HG03066 (cell line): ENCODE measurements around the gene CYTL1.
"Not testable (repeated sequence)": the region's sequence is repeated elsewhere in the genome, so short reads cannot be mapped to it uniquely, and the experiment has no call there.

ENCODE experiments used
- ATAC-seq: cut with Tn5 transposase; IDR thresholded peaks from one replicate; pipeline ENCODE4 v1.9.1; 2021; ENCODE audit warnings: low read depth; ENCODE audit not compliant: unreplicated experiment

The CYTL1 gene, protein sequence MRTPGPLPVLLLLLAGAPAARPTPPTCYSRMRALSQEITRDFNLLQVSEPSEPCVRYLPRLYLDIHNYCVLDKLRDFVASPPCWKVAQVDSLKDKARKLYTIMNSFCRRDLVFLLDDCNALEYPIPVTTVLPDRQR

GRCh38 chr4:5019274-5019673, at the start of gene CYTL1:
Gene CYTL1 (minus strand): TSS chr4:5019458. CDS start chr4:5019445, 13 bp downstream.
- no peak for ATAC-seq

GRCh38 chr4:5067908-5068307, 48.6 kb upstream of the CYTL1 start:
- no peak for ATAC-seq

GRCh38 chr4:5066968-5067367, 47.7 kb upstream of the CYTL1 start:
- ATAC-seq, result not testable (repeated sequence)

DNA sequence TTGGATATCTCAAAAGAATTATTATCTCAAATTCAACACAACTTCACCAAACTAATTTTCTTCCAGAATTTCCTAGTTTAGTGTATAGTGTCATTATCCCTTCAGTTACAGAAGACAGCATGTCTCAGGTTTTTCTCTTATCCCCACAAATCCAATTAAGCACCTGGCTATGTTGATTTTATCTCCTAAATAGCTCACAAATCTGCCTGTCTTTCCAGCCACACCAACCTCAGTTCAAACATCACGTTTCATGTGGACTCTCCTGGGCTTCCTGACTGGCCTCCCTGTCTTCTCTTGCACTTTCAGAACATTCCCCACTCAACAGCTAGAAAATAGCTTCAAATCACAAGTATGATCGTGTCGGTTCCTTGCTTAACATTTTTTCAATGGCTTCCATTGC, 46.8 kb upstream of the CYTL1 start:
- ATAC-seq, result no peak

DNA sequence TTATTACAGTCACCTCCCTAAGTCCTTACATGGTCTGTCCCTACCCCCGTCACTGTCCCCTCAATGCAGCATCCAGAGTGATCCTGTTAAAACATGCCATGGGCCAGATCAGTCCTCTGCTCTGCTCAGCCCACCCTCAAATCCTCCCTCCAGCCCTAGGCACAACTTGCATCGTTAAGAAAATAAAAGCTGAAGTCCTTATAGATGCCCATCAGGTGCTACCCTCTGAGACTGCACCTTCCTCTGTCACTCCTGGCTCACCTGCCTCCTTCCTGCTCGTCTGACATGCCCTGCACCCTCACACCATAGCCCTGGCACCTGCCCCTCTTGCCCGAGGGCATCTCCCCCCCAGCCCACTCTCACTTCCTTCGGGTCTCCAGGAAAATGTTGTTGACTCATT, 36.2 kb upstream of the CYTL1 start:
- ATAC-seq, result no peak

DNA sequence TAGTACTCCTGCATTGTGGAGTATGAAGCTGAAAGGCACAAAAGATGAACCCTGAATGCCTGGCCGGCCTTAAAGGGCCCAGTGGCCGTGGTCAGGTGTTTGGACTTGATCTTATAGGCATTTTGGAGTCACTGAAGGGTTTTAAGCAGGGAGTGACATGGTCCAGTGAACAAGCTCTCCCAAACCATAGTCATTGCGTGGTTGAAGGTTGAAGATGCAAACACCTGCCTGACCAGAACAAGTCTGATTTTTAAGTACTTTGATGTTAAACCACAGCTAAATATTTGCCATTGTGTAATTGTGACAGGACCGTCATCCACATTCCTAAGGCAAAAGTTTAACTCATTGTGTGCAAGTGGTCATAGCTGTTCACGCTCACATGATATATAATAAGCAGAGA, 35.3 kb upstream of the CYTL1 start:
- ATAC-seq, result no peak

GRCh38 chr4:5052726-5053425, 33.6 kb upstream of the CYTL1 start:
- no peak for ATAC-seq

DNA sequence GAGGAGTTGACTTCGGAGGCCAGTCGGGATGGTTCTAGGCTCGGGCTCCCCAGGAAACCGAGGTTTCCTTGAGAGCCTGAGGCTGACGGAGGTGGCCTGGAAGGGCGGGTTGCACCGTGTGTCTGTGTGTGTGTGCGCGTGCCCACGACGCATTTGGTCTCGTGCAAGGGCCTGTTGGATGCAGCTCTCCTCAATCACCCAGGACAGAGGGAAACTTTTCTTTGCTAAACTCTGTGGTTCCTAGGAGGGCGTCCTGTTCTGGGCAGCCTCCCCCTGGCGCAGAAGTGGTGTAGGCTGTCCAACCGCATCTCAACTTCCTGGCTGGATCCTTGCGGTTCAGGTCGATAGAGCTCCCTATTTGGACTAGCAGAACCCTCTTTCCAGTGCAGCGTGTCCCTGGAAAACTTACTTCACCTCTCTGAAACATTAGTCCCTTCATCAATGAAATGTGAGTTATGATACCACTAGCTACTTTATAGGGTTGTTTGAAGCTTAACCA, 33.0 kb upstream of the CYTL1 start:
- no peak for ATAC-seq

DNA sequence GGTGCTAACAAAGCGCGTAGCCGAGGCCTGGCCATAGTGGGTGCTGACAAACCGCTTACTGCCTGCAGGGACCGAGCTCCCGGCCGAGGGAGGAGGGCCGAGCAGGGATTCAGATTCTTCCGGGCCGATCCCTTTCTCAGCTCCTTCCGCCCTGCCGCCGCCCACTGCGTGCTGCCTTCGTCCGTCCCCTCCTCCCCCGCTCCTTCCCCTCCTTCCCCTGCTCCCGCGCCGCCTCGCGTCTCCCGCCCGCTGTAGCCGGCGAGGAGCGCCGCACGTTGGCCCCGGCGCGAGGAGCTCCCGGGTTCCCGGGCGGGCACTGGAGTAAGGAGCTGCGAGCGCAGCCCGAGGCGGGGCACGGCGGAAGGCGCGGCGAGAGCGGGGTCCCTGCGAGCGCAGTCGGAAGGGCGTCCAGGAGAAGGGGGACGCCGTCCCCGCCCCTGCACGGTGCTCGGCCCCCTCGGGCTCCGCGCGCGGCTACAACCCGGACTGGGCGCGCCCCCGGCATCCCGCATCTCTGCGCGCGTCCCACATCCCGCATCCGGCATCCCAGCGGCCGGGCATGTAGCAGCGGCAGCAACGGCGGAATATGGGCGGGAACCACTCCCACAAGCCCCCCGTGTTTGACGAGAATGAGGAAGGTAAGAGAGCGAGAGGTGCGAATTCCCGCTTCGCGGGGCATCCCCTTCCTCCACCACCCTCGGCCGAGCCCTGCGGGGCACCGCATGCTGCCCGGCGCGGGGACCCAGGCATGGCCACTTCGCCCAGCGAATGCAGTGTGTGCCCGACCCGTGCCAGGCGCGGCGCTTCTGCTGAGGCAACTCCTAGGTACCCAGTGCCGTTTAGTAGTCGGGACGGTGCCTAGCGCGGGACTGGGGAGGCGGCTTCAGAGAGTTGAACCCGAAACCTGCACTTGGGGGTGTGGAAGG, 32.3 kb upstream of the CYTL1 start, which contains the start of gene STK32B:
Gene STK32B (plus strand): TSS at position 203 of the 926 bp plus-strand sequence.
- ATAC-seq, result no peak

DNA sequence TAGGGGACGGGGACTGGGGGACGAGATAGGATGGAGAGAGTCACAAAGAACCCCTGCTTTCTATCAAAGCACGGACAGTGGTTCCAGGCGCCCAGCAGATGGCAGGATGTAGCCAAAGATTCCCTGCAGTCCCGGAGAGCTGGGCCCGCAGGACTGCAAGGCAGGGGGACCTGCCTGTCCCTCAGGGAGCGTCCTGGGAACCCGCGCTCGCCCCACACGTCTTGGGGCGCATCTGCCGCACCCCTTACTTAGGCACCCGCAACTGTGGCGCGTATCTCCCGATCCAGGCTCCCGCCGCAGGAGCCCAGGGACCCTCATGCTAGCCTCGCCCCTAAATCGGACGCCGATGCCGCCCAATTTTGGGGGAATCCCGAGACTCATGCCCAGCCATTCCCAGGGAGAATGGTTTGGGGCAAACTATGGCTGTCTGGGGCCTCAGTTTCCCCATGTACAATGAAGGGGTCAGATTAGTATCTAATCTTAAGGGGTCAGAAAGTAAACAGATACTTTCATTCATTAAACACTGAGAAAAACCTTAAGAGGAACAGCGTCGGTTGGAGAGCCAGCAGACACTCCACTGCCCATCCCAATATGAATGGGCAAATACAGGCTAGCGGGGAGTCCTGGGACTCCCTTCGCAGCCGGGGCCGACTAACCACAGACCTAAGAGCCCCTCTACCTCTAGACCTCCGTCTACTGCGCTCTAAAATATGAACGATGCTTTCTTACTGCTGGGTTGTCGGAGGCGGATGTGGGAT, 31.4 kb upstream of the CYTL1 start:
- no peak for ATAC-seq

DNA sequence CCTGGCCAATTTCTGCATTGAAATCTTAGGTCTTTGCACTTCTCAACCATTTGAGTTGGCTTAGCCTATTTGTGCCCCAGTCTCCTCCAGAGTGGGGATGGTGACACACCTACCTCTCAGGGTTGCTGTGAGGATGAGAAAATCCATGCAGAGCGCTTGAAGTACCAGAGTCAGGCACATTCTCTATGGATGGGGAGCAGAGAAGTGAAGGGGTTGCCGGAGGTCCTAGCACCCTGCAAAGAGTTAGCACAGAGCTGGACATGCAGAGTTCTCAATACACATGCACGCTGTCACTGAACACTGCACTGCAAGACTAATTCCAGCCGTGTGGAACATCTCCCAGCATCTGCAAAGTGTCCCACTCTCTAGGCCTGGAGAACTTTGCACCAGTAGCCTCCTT, 29.5 kb upstream of the CYTL1 start:
- no peak for ATAC-seq

DNA sequence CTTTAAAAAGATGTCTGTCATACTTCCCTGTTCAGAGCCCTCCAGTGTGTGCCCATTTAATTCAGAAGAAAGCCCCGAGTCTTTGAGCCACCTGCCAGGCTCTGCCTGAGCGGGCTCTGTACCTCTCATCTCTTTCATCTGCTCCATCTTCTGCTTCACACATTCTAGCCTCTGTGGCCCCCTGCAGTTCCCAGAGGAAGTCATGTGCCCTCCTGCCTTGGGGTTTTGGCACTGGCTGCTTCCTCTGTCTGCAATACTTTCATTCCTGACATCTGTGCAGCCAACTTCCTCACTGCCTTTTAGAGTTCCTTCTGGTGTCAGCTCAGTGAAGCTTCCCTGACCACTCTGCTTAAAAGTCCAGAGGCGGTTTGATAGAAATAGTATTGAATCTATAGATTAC, 25.8 kb upstream of the CYTL1 start:
- ATAC-seq, result no peak

DNA sequence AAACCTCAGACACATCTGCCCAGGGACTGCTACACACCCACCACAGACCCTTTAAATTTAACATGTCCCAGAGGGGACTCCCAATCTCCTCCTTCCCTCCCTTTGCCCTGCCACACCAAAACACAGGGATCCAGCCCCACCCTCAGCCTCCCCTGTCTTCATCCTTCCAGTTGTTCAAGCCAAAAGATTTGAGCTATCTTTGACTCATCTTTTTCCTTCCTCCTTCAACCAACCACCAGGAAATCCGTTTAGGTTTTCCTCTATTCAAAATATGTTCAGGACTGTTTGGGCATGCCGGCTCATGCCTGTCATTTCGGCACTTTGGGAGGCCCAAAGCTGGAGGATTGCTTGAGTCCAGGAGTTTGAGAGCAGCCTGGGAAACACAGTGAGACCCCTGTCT, 25.1 kb upstream of the CYTL1 start:
- no peak for ATAC-seq

DNA sequence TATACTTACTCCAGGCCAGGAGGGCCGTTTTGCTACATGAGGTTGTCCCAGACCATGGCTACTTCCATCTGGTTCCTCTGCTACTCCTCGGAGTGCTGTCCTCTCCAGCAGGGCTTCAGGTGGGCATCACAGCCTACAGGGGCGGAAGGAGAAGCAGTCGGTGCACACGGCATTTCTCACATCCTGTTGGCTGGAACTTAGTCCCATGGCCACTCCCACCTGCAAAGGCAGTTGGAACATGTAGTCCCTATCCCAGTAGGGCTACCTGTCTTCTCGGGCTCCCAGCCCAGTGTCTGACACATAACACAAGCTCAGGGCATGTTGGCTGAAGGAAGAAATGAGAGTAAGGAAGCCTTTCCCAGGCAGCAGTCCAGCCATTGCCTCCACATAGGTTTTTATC, 24.3 kb upstream of the CYTL1 start:
- ATAC-seq, result no peak

GRCh38 chr4:5041699-5042098, 22.4 kb upstream of the CYTL1 start:
- no peak for ATAC-seq

DNA sequence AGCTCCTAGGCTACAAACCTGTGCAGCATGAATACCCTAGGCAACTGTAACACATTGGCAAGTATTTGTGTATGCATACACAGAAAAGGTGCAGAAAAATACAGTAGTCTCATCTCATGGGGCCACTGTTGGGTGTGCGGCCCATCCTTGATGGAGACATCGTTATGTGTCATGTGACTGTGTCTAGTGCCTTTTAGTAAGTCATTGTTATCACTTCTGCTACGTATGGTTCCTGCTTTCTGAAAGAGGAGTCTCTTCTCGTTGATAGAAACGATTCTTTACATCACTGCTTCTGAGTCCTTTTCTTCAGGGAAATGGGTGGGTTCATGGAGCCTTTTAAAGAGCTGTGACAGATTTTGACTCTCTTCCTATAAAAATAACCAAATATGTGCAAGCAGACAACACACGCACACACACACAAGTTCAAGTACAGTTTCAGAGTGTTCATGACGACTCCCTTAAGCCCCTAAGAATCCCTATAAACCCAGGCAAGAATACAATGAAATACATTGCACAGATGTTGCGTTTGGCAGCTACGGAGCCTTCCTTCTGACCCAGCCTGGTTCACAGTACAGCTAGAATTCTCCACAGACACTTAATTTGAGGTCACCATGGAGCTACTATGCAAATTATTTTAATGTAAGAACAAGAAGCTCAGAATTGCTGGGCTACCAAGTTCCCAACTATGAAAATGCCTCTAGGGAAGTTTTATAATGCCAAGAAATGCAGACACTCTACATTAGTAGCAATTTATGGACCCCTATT, 21.8 kb upstream of the CYTL1 start:
- ATAC-seq, result no peak

GRCh38 chr4:5039800-5040199, 20.5 kb upstream of the CYTL1 start:
- ATAC-seq, result no peak

- ATAC-seq, result no peak
These were observed 18.6 kb upstream of the CYTL1 start for GRCh38 chr4:5037553-5038551.

GRCh38 chr4:5036239-5036638, 17.0 kb upstream of the CYTL1 start:
- ATAC-seq, result no peak
